ENCODE data around the gene CACNA1S.
A peak's percentile ranks its signal among the peaks of the same experiment; 100 is the strongest.

CACNA1S gene

DNA sequence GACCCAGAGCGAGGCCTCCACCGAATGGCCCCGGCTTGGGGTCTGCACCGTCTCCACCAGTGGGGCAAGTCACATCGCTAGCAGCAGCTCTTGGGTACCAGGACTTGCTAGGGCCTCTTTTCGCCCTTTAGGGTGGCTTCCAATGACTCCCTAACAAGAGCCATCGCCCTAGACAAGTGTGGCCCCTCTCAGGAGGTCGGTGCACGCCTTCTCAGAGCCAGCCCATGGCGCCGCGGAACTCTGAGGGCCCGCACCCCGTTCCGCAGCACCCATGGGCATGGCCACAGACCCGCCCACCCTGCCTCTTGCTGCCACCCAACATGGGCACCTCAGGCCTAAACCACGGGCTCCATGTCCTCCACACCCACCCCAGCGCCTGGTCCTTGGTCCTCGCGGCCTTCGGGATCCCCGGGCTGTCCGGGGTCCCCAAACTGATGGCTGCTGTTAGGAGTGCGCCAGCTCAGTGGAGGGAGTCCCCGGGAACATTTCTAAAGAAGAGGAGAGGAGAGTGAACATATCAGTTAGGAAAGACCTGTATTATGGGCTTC lies 3.2 kb upstream of the CACNA1S start:
- no peak for DNase-seq

DNA sequence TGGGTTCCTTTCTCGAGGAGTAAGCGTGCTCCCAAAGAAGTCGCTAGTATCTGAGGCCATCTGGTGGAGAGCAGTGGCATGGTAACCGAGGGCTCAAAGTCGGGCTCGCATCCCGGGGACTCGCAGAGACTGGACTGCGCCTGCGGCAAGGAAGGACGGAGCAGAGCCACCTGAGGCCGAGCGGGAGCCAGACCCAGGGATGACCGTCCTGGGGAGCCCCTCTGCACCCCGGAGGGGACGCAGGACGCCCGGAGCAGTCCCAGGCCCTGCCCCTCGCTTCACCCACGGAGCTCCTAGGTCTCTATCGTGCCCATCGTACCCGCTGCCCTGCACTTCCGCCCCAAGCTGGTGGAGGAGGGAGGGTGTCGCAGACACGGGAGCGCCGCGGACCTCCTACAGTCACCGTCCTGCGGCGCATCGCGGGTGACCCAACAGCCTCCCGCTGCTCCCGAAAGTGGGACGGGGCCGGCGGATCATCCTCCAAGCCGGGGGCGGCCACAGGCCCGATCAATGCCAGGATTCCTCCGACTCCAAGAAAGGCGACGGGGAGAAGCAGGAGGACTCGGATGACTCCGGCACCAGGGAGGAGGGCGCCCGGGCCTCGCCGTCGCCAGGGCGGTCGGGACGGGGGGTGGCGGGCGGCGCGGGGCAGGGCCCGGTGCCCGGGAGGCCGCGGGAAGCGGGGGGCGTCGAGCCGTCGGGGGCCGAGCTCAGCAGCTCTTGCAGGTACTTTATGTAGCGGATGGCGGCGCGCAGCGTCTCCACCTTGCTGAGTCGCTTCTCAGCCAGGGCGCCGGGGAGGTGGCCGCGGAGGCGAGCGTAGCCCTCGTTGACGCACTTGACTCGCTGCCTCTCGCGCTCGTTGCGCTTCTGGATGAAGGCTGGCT lies 2.3 kb upstream of the CACNA1S start:
- DNase-seq = peak; percentile 38 to 78 (median 50)

DNA sequence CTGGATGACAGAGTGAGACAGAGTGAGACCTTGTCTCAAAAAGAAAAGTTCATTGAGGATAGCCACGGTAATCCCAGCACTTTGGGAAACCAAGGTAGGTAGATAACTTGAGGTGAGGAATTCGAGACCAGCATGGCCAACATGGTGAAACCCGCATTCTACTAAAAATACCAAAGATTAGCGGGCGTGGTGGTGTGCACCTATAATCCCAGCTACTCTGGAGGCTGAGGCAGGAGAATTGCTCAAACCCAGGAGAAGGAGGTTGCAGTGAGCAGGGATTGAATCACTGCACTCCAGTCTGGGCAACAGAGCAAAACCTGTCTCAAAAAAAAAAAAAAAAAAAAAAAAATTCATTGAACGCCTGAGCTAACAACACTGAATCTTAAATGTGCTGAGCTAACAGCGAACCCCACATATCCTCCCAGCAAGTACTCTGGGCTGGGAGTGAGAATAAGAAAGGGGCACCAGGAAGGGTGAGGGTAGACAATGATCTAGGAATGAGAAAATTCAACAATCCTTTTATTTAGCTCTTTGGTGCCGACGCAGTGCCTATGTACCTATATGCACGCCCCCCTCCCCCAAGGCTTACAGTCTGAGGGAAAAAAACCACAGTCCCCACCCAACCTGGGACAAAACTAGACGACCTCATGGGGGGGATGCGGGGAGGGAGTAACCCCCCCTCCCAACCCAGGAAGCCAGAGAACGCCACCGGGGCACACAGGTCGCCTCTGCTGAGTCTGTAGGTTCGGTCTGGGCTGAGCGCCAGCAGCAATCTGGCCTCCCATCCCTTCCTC lies 1.4 kb upstream of the CACNA1S start:
- DNase-seq = no peak

DNA sequence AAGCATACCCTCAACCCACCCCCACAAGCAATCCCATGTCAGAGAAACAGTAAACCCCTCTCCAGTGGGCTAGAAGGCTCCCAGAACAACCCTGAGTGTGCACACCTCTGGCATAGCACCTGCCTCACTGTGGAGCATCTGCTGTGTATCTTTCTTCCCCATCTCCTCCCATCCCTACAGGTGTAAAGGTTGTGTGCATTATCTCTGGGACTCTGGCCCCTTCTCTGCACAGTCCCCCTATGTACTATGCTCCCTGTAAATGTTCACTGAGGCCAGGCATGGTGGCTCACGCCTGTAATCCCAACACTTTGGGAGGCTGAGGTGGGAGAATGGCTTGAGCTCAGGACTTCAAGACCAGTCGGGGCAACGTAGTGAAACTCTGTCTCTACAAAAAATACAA lies 700 bp upstream of the CACNA1S start:
- no peak for DNase-seq

DNA sequence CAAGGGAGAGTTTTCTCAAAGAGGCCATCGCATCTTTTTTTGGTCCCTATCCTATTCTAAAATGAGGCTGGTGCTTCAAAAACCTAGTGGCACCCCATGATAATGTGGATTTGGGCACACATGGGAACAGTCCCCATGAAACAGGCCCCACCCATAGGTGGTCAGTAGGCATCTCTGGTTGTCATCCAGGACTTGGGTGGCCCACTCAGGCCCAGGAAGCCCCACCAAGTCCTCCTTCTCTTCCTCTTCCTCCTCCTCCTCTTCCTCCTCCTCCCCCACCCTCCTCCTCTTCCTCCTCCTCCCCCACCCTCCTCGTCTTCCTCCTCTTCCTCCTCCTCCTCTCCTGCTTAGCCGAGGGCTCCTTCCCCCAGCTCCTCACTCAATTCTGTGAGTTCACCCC lies 554 bp downstream of the CACNA1S start:
- DNase-seq = no peak

- no peak for DNase-seq
Observed at GRCh38 chr1:201111156-201111555, 1.1 kb downstream of the CACNA1S start.

DNA sequence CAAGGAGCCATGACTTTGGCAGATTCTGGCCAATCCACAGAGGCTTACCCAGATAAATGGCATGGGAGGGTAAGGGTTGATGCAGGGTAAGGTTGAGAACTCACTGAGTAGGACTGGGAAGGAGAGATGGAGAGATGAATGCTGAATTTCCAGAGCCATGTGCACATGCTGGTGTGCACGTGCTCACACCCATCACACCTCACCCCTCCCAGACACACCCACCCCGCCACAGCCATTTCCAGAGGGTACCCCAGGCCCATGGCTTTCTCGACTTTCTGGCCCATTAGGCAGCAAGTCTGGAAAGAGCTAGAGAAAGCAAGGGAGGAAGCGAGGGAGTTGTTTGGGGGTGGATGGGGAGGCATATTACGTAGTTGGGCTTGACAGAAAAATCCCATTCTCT lies 1.6 kb downstream of the CACNA1S start:
- no peak for DNase-seq

- DNase-seq = no peak
Observed at GRCh38 chr1:201110138-201110537, 2.1 kb downstream of the CACNA1S start.

DNA sequence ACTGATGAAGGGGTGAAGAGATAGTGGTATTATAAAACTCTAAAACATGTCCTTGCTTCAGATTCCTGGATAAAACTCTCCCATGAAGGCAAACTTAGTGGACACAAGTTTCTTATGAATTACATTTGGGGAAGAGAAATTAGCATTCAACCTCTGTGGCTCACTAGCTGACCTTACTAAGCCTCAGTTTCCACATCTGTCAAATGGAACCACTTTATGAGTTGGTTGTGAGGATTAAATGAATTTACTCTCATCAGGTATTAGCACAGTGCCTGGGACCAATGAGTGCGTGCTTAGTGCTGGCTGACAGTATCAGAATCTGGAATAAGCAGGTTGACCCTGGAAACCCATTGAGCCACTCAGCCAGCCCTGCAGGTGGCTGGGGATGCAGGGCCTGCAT lies 2.6 kb downstream of the CACNA1S start:
- DNase-seq = no peak

DNA sequence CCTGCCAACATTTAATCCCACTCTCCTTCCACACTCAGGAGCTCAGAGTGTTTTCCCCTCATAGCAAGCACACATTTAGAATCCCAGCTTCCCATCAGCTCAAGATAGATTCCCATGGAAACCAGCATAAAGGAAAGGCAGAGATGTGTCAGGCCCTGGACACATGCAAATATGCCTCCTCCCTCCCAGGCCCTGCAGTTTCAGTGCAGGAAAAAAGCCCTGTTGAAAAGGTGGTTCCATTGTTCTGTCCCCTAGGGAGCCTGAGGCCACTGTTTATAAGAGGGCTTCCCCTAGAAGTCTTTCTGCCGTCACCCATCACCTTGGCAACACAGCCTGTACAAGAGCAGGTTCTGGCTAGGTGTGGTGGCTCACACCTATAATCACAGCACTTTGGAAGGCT lies 3.6 kb downstream of the CACNA1S start:
- no peak for DNase-seq

DNA sequence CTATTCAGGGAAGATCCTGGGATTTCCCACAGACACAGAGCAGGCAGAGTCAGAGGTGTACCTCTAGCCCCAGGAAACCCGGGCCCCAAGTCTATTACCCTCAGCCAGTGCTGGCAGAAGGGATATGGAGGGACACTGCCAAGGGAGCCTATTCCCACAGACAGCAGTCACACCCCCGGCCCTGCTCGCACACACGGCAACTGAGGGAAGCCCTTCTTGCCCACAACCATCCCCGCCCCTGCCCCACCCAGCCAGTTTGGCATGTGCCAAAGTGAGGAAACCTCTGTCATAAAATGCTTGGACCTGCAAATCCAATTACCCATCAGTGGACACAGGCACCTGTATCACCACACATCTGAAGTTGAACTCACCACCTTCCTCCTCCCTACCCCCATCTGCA lies 6.5 kb downstream of the CACNA1S start:
- DNase-seq = no peak

DNA sequence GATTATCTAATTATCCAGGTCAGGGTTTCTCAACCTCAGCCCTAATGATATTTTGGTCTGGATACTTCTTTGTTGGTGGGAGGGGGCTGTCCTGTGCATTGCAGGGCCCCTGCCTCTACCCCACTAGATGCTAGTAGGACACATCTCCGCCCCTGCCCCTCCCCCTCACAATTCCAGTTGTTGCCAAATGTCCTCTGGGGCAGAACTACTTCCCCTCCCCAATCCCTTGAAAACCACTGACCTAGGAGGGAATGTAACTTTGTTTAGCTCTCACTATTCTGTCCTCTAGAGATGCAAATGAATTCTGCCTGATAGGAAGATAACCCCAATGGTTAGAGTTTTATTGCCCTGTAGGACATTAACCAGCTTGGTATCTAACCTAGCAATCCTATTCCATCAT lies 8.1 kb downstream of the CACNA1S start:
- no peak for DNase-seq

- DNase-seq = no peak
Observed at GRCh38 chr1:201103666-201104065, 8.6 kb downstream of the CACNA1S start.

DNA sequence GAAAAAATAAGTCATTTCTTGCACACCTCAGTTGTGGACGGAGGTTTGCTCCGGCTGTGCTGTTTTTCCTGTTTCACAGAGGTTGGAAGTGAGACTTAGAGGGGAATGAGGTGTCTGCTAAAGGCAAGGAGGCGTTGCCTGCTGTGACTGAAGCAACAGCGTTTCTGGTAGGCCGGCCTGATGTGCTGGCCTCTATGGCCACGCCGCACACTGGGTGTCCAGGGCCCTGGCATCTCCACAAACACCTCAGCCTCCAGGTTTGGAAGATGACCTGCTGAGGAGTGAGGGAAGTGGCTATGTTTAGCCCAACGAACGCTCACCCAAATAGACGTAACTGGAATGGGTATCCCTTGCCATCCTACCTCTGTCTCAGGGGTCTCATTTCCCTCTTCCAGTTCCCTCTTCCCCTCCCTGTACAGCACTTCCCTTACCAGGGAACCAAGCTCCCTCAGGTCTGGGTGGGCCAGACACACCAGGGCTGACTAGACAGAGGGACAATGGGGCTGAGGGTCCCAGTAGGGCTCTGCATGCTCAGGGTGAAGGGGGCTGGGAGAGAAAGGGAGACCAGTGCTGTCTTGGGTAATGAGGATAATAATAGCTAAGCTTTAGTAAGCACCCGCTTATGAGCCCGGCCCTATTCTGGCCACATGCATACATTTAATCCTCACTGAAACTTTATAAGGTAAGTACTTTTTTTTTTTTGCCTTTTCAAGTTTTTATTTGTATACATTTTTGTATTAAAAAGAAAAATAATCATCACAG lies 11.9 kb downstream of the CACNA1S start:
- DNase-seq = no peak

- no peak for DNase-seq
Observed at GRCh38 chr1:201098992-201099677, 13.1 kb downstream of the CACNA1S start.

- no peak for DNase-seq
Observed at GRCh38 chr1:201096977-201097856, 15.0 kb downstream of the CACNA1S start.

- no peak for DNase-seq
Observed at GRCh38 chr1:201096041-201096461, 16.2 kb downstream of the CACNA1S start.

DNA sequence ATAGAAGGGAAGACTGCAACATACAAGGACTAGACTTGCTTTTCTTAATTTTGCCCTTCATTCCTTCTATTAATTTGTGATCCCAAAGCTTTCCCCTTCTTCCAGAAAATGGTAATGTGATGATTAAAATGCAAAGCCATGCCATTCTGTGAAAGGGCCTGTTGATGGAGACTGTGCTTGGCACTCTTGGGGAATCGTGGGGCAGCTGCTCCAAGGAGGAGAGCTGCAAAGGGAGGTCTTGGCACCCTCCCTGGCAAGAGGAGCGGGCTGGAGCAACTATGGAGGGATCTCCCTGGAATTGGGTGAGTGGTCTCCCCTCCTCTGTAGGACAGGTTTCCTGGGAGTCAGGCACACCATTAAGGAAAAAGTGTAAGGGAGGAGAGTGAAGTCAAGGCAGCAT lies 16.6 kb downstream of the CACNA1S start:
- no peak for DNase-seq

- DNase-seq = no peak
Observed at GRCh38 chr1:201094832-201095231, 17.4 kb downstream of the CACNA1S start.

DNA sequence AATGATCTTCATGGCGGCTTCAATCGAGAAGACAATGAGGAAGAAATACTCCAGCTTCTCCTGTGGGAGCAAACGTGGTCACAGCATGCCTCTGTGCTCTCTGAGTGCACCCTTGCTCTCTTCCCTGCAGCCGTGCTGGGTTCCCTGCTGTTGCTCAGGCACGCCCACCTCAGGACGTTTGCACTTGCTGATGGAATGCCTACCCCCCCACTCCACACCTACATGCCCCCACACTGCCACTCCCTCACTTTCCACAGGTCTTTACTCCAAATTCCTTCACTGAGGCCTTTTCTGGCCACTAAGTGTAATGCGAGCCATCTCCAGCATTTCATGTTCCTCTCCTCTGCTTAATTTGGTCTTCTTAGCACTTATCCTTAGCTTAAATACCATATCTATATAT lies 18.3 kb downstream of the CACNA1S start:
- no peak for DNase-seq

GRCh38 chr1:201093561-201093960 lies 18.7 kb downstream of the CACNA1S start:
- DNase-seq = no peak

All from T-helper 1 cell (primary cell).